ENCODE data around the gene RNU6-9. TPM values are rescaled to one million over a fixed set of nuclear protein-coding genes. Genes with fewer than 3 reads are reported as not detected.

RNU6-9 gene
- total and polyA plus RNA-seq, 2 experiments from 2014 or later = not detected

DNA sequence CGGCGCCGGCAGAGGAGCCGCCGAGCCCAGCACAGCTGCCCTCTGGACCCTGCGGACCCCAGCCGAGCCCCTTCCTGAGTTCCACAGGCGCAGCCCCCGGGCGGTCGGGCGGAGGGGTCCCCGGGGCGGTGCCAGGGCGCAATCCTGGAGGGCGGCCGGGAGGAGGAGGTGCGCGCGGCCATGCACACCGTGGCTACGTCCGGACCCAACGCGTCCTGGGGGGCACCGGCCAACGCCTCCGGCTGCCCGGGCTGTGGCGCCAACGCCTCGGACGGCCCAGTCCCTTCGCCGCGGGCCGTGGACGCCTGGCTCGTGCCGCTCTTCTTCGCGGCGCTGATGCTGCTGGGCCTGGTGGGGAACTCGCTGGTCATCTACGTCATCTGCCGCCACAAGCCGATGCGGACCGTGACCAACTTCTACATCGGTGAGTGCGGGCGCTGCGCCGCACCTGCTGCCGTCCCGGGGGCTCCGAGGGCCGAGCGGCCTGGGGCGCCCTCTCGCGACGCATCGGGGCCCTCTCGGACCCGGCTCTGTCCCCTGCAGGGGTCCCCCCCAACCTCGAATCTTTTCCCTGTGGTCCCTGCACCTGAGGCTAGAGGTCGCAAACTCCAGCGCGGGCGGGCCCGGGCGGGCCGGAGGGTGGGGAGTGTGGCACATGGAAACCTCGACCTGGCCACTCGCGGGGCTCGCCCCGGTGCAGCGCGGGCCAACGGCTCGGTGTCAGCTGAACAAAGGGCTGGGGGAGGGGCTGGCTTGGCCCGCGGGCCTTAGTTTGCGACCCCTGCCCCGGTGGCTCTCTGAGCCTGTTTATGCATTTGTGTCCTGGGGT, 24.3 kb downstream of the RNU6-9 start, which contains the start of gene KISS1R:
Gene KISS1R (plus strand): TSS at position 11 of the 829 bp plus-strand sequence. CDS start 170 bp downstream, at position 181.
- Histone ChIP-seq H3K27me3 (peaks cover 54% of the 10 kb centered on the region), H3K4me3 (peak within 1 kb of the TSS; percentile 30), H3K9me3 (ENCODE audit: low read depth) (no peaks in the 10 kb centered on the region), H3K36me3 (no peaks in the 10 kb centered on the region), H3K4me1 (ENCODE audit: low read depth) (no peaks in the 10 kb centered on the region), H3K27ac (no peak within 1 kb of the TSS)
- TF ChIP-seq, protein P1, sequence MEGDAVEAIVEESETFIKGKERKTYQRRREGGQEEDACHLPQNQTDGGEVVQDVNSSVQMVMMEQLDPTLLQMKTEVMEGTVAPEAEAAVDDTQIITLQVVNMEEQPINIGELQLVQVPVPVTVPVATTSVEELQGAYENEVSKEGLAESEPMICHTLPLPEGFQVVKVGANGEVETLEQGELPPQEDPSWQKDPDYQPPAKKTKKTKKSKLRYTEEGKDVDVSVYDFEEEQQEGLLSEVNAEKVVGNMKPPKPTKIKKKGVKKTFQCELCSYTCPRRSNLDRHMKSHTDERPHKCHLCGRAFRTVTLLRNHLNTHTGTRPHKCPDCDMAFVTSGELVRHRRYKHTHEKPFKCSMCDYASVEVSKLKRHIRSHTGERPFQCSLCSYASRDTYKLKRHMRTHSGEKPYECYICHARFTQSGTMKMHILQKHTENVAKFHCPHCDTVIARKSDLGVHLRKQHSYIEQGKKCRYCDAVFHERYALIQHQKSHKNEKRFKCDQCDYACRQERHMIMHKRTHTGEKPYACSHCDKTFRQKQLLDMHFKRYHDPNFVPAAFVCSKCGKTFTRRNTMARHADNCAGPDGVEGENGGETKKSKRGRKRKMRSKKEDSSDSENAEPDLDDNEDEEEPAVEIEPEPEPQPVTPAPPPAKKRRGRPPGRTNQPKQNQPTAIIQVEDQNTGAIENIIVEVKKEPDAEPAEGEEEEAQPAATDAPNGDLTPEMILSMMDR (IDR thresholded peaks at IDR 0.05; ENCODE audit: low read depth, low read length) = peak; percentile 44
- DNase-seq (ENCODE audit: low read depth in 1 of 2, low spot score in 1 of 2) = peak in 1 of 2 donors; percentile 75

DNA sequence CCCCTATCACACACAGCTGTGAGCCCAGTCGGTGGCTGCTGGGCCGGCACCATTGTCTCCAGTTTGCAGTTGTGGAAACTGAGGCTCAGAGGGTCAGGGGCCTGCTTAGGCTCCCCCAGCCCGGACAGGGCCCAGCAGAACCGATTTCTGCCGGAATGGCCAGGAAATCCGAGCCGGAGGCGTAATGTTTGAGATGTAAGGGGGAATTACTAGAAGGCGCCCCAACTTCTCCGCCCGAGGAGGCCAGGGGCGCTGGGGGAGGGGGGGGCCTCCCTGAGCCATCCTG, 24.8 kb downstream of the RNU6-9 start:
- H3K36me3 ChIP-seq = no peaks in the 10 kb centered on the region
- peak overlapping the region; percentile 30 for H3K4me3 ChIP-seq
- DNase-seq (ENCODE audit: low read depth in 1 of 2, low spot score in 1 of 2) = no peak
- H3K27ac ChIP-seq = no peak overlapping the region
- peaks cover 54% of the 10 kb centered on the region for H3K27me3 ChIP-seq
- TF ChIP-seq, protein P1 (IDR thresholded peaks at IDR 0.05; ENCODE audit: low read depth, low read length) = no peak
- H3K4me1 ChIP-seq (ENCODE audit: low read depth) = no peaks in the 10 kb centered on the region
- no peaks in the 10 kb centered on the region for H3K9me3 ChIP-seq (ENCODE audit: low read depth)

DNA sequence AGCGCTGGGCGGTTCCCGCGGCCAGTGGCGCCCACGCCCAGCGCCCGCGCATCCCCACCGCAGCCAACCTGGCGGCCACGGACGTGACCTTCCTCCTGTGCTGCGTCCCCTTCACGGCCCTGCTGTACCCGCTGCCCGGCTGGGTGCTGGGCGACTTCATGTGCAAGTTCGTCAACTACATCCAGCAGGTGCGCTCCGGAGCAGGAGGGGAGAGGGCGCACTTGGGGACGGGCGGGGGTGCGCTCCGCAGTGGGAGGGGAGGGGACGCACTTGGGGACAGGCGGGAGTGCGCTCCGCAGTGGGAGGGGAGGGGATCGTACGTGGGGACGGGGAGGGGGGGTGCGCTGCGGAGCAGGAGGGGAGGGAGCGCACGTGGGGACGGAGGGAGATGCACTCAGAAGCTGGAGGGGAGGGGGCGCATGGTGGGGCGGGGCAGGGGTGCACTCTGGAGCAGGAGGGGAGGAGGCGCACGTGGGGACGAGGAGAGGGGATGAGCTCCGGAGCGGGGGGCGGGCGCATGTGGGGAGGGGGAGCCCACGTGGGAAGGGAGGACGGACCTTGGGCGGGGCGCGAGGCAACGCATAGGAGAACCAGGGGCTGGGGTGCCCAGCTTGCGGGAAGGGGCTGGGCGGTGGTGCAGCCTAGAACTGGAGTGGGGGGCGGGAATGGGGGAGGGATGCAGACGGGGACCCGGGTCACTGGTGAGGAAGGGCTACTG, 25.4 kb downstream of the RNU6-9 start:
- peaks cover 54% of the 10 kb centered on the region for H3K27me3 ChIP-seq
- H3K27ac ChIP-seq = no peak overlapping the region
- no peaks in the 10 kb centered on the region for H3K4me1 ChIP-seq (ENCODE audit: low read depth)
- TF ChIP-seq, protein P1 (IDR thresholded peaks at IDR 0.05; ENCODE audit: low read depth, low read length) = no peak
- H3K9me3 ChIP-seq (ENCODE audit: low read depth) = no peaks in the 10 kb centered on the region
- DNase-seq (ENCODE audit: low read depth in 1 of 2, low spot score in 1 of 2) = peak in 1 of 2 donors; percentile 56
- no peaks in the 10 kb centered on the region for H3K36me3 ChIP-seq
- peak overlapping the region; percentile 30 for H3K4me3 ChIP-seq

DNA sequence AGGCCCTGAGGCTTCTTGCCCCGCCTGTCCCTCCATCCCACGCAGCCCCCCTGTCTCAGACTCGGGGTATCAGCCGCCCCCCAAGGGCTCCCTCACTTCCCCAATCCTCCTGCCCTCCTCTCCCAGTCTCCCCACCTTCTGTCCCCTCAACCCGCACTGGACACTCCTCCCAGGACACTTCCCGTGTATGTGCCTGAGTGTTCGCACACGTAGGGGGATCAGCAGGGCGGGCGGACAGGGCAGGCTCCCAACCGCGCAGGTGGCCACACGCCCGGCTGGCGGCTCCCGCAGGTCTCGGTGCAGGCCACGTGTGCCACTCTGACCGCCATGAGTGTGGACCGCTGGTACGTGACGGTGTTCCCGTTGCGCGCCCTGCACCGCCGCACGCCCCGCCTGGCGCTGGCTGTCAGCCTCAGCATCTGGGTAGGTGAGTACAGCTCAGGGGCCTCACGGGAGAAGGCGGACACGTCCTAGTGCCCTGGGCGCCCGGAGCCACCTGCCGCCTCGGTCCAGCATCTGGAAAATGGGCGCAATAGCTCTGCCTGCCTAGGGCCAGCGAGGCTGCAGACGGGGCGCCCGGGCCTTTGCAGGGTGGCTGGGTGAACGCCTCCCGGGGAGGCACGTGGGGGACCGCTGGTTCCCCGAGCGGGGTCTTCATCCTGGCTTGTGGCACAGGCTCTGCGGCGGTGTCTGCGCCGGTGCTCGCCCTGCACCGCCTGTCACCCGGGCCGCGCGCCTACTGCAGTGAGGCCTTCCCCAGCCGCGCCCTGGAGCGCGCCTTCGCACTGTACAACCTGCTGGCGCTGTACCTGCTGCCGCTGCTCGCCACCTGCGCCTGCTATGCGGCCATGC, 26.1 kb downstream of the RNU6-9 start:
- DNase-seq (ENCODE audit: low read depth in 1 of 2, low spot score in 1 of 2) = peak in 1 of 2 donors; percentile 39
- no peaks in the 10 kb centered on the region for H3K36me3 ChIP-seq
- peaks cover 54% of the 10 kb centered on the region for H3K27me3 ChIP-seq
- no peaks in the 10 kb centered on the region for H3K4me1 ChIP-seq (ENCODE audit: low read depth)
- peak overlapping the region; percentile 13 for H3K4me3 ChIP-seq
- H3K27ac ChIP-seq = no peak overlapping the region
- no peaks in the 10 kb centered on the region for H3K9me3 ChIP-seq (ENCODE audit: low read depth)
- TF ChIP-seq, protein P1 (IDR thresholded peaks at IDR 0.05; ENCODE audit: low read depth, low read length) = no peak
